Endothelial cell of umbilical vein (primary cell): ENCODE results near the gene SMIM10L2A. TPM values are rescaled to one million over a fixed set of nuclear protein-coding genes. Genes with fewer than 3 reads are reported as not detected.

Experiments
- BruUV-seq: library from RNA; stranded (reverse); fragments of 400-500 nt; replicated peaks from 2 replicates; lab custom pipeline; 2021; lab: Mats Ljungman, UMichigan
- CTCF ChIA-PET: fragments of 300-600, 350-600 bp; sonication (Branson Sonifier 250); formaldehyde crosslinking; loops from one replicate; lab custom pipeline; 2021; ENCODE audit warnings: antibody characterized with exemption, inconsistent platforms; lab: Charles Lee
- POLR2A ChIA-PET: fragments of 300-600, 350-600 bp; sonication (Branson Sonifier 250); formaldehyde crosslinking; loops from one replicate; lab custom pipeline; 2021; ENCODE audit warnings: antibody characterized with exemption, inconsistent platforms; lab: Charles Lee
- DNase-seq: peaks from one replicate; pipeline ENCODE4 v3.0.0-alpha.2; 2011; ENCODE audit warnings: low read depth, low spot score
- FAIRE-seq: peaks from 2 replicates; lab custom pipeline; 2011; peaks lifted over from hg19 to GRCh38; lab: Jason Lieb, UNC
- H2AFZ ChIP-seq: 2 replicates; pipeline ENCODE4 v1.6.0; 2012; ENCODE audit warnings: low read depth, low read length, control low read depth, inconsistent platforms
- H3K27ac ChIP-seq: 2 replicates; pipeline ENCODE4 v1.5.1; 2011; ENCODE audit warnings: low read depth, mild to moderate bottlenecking, control low read depth, low read length, moderate library complexity; ENCODE audit not compliant: insufficient read depth
- H3K27me3 ChIP-seq, 2 experiments: 2 replicates each; pipeline versions ENCODE4 v1.6.0 to v1.6.1; 2011; ENCODE audit warnings: low read length in 2 of 2, mixed read lengths in 1 of 2; ENCODE audit not compliant: control insufficient read depth in 2 of 2, insufficient read depth in 2 of 2
- H3K36me3 ChIP-seq, 2 experiments: 2 replicates in 1 of 2; 3 replicates in 1 of 2; pipeline ENCODE4 v1.5.1; 2011; ENCODE audit warnings: low read length in 2 of 2, mild to moderate bottlenecking in 1 of 2, moderate library complexity in 1 of 2; ENCODE audit not compliant: control insufficient read depth in 2 of 2, insufficient read depth in 2 of 2; ENCODE audit errors: extremely low read depth in 1 of 2
- H3K4me1 ChIP-seq: 3 replicates; pipeline ENCODE4 v1.5.1; 2011; ENCODE audit warnings: mild to moderate bottlenecking, low read length; ENCODE audit not compliant: control insufficient read depth, insufficient read depth; ENCODE audit errors: extremely low read depth
- H3K4me2 ChIP-seq: 2 replicates; pipeline ENCODE4 v1.6.1; 2011; ENCODE audit warnings: low read length, control low read depth, mixed read lengths; ENCODE audit not compliant: insufficient read depth
- H3K4me3 ChIP-seq, 3 experiments: fragments of 200-600 bp in 1 of 3; sonication (generic), shearing (Covaris generic) in 1 of 3; replicated peaks in 1 of 3; 2 replicates each; pipeline ENCODE4 v1.5.1; 2011 to 2016; ENCODE audit warnings: control low read depth in 3 of 3, low read length in 3 of 3, mild to moderate bottlenecking in 2 of 3, inconsistent platforms in 1 of 3, low read depth in 1 of 3, moderate library complexity in 1 of 3; ENCODE audit not compliant: insufficient read depth in 1 of 3
- H3K79me2 ChIP-seq: 2 replicates; pipeline ENCODE4 v1.6.0; 2012; ENCODE audit warnings: low read length, inconsistent platforms; ENCODE audit not compliant: control insufficient read depth, insufficient read depth
- H3K9ac ChIP-seq: replicated peaks from 2 replicates; pipeline ENCODE3; 2011; ENCODE audit warnings: low read length, control low read depth; ENCODE audit not compliant: insufficient read depth; ENCODE audit errors: extremely low read depth
- H3K9me1 ChIP-seq: replicated peaks from 3 replicates; pipeline ENCODE4 v1.6.0; 2011; ENCODE audit warnings: mild to moderate bottlenecking, low read length; ENCODE audit not compliant: control insufficient read depth, insufficient read depth; ENCODE audit errors: extremely low read depth
- H3K9me3 ChIP-seq: replicated peaks from 2 replicates; pipeline ENCODE4 v1.5.1; 2012; ENCODE audit warnings: low read length, inconsistent platforms; ENCODE audit not compliant: control insufficient read depth, insufficient read depth
- H4K20me1 ChIP-seq: replicated peaks from 2 replicates; pipeline ENCODE3; 2011; ENCODE audit warnings: mild to moderate bottlenecking, low read length; ENCODE audit not compliant: control insufficient read depth, insufficient read depth; ENCODE audit errors: extremely low read depth
- EZH2 ChIP-seq: IDR thresholded peaks from 2 replicates; pipeline ENCODE4 v1.6.1; 2012; ENCODE audit warnings: borderline replicate concordance, low read depth, mild to moderate bottlenecking, moderate library complexity, low read length, inconsistent platforms; ENCODE audit not compliant: severe bottlenecking
- FOS ChIP-seq: IDR thresholded peaks from 2 replicates; pipeline ENCODE4 v1.6.1; 2011; ENCODE audit warnings: mild to moderate bottlenecking, low read length, moderate library complexity, borderline replicate concordance; ENCODE audit not compliant: insufficient read depth
- GATA2 ChIP-seq: IDR thresholded peaks from 2 replicates; pipeline ENCODE4 v1.7.0; 2011; ENCODE audit warnings: low read depth, mild to moderate bottlenecking, moderate library complexity, mixed read lengths, low read length; ENCODE audit not compliant: insufficient read length, insufficient read depth
- JUN ChIP-seq: IDR thresholded peaks from 2 replicates; pipeline ENCODE4 v1.6.1; 2011; ENCODE audit warnings: borderline replicate concordance, low read depth; ENCODE audit not compliant: insufficient read length, insufficient read depth
- MYC ChIP-seq: IDR thresholded peaks from one replicate; pipeline ENCODE4 v1.6.1; 2011; ENCODE audit warnings: mild to moderate bottlenecking, low read depth, low read length
- POLR2A ChIP-seq: IDR thresholded peaks from 2 replicates; pipeline ENCODE4 v1.6.1; 2012; ENCODE audit warnings: low read depth, mild to moderate bottlenecking, control low read depth, low read length
- POLR2AphosphoS5 ChIP-seq: IDR thresholded peaks from 2 replicates; pipeline ENCODE4 v1.6.1; 2012; ENCODE audit warnings: low read depth, mild to moderate bottlenecking, control low read depth, low read length, moderate library complexity; ENCODE audit not compliant: insufficient read depth
- dilution Hi-C: fragments of 300-500 bp; cut with MboI; formaldehyde crosslinking; loops from one replicate; pipeline ENCODE4 v1.15.0; 2019; ENCODE audit warnings: low sequenced_read_pairs; ENCODE audit not compliant: extremely low pct_ligation_motif_present
- intact Hi-C: fragments of 100-400 bp; cut with micrococcal nuclease; formaldehyde crosslinking; loops from one replicate; pipeline ENCODE4 v1.10.0; 2022
- polyA plus RNA-seq, 4 experiments: library from polyadenylated mRNA; depleted of rRNA in 3 of 4; stranded (reverse) in 3 of 4; unstranded in 1 of 4; fragments of >200 nt; gene quantifications; 2 replicates each; pipeline versions ENCODE4 v1.2.1 to v1.2.3, GENCODE V29; 2011 to 2012; ENCODE audit warnings: missing spikeins in 1 of 4
- total RNA-seq: library from RNA; stranded (reverse); gene quantifications from 2 replicates; pipeline ENCODE4 v1.2.3, GENCODE V29; 2021
- TF ChIP-seq, protein P1 (sequence below): IDR thresholded peaks from 2 replicates; pipeline ENCODE4 v1.6.1; 2011; ENCODE audit not compliant: insufficient read depth, insufficient read length
- TF ChIP-seq, protein P2 (sequence below), 2 donors: IDR thresholded peaks; 1 replicate in 1 of 2; 2 replicates in 1 of 2; pipeline ENCODE4 v1.5.1; 2011; ENCODE audit warnings: low read length in 2 of 2, mild to moderate bottlenecking in 2 of 2, moderate library complexity in 2 of 2, control low read depth in 1 of 2, inconsistent platforms in 1 of 2, low read depth in 1 of 2; ENCODE audit not compliant: insufficient read depth in 1 of 2; ENCODE audit errors: extremely low read depth in 1 of 2

SMIM10L2A gene
- total and polyA plus RNA-seq, 2 donors (not counting 3 experiments of a cell fraction or from before 2014, with no cell fraction given) = 0.10 to 0.24 TPM

DNA sequence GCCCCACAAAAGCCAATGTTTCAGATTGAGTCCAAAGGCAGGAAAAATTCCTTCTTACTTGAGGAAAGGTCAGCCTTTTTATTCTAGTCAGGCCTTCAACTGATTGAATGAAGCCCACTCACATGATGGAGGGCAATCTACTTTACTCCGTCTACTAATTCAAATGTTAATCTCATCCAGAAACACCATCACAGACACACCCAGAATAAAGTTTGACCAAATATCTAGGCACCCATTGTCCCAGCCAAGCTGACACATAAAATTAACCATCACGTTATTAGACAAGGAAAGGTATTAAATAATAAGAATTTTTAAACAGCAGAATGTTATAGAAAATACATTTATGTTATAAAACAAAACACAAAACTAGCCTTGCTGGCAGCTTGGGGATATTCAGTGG lies 32.9 kb upstream of the SMIM10L2A start:
- Histone ChIP-seq H3K4me2 (no peak overlapping the region), H3K27ac (no peak overlapping the region), H3K4me3 (no peak overlapping the region), H3K79me2 (no peaks in the 10 kb centered on the region), H2AFZ (no peak overlapping the region), H3K27me3 (no peaks in the 10 kb centered on the region), H4K20me1 (no peaks in the 10 kb centered on the region), H3K9me3 (no peaks in the 10 kb centered on the region), H3K9me1 (no peaks in the 10 kb centered on the region), H3K4me1 (no peaks in the 10 kb centered on the region), H3K9ac (no peak overlapping the region), H3K36me3 (no peaks in the 10 kb centered on the region)
- TF ChIP-seq POLR2A = no peak
- no peak for TF ChIP-seq MYC
- no peak for TF ChIP-seq POLR2AphosphoS5
- TF ChIP-seq, protein P1, sequence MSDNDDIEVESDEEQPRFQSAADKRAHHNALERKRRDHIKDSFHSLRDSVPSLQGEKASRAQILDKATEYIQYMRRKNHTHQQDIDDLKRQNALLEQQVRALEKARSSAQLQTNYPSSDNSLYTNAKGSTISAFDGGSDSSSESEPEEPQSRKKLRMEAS = no peak
- no peak for TF ChIP-seq FOS
- no peak for TF ChIP-seq JUN
- TF ChIP-seq, protein P2, sequence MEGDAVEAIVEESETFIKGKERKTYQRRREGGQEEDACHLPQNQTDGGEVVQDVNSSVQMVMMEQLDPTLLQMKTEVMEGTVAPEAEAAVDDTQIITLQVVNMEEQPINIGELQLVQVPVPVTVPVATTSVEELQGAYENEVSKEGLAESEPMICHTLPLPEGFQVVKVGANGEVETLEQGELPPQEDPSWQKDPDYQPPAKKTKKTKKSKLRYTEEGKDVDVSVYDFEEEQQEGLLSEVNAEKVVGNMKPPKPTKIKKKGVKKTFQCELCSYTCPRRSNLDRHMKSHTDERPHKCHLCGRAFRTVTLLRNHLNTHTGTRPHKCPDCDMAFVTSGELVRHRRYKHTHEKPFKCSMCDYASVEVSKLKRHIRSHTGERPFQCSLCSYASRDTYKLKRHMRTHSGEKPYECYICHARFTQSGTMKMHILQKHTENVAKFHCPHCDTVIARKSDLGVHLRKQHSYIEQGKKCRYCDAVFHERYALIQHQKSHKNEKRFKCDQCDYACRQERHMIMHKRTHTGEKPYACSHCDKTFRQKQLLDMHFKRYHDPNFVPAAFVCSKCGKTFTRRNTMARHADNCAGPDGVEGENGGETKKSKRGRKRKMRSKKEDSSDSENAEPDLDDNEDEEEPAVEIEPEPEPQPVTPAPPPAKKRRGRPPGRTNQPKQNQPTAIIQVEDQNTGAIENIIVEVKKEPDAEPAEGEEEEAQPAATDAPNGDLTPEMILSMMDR (IDR thresholded peaks at IDR 0.05; ENCODE audit: extremely low read depth in 1 of 2, insufficient read depth in 1 of 2, low read depth in 1 of 2, low read length in 2 of 2) = no peak
- no peak for TF ChIP-seq EZH2
- no peak for TF ChIP-seq GATA2
- no peak for FAIRE-seq
- ChIA-PET CTCF (no interaction called here), POLR2A (no interaction called here)
- no TSS peak for BruUV-seq
- no peak for DNase-seq
- intact Hi-C loops = no loop called here
- dilution Hi-C loops = no loop called here
